ENCODE results near the gene PADI3.

GRCh38 chr1:17207540-17207939 lies 41.4 kb upstream of the PADI3 start:
- TF ChIP-seq CTCF (conservative IDR thresholded peaks at IDR 0.05; ENCODE audit: low read depth, low read length) (no peak), POLR2A (IDR thresholded peaks at IDR 0.05; ENCODE audit: low read depth, low read length) (no peak), NFE2L2 (IDR thresholded peaks at IDR 0.05; ENCODE audit: low read depth, low read length) (no peak), BHLHE40 (IDR thresholded peaks at IDR 0.05; ENCODE audit: low read depth, low read length) (no peak), RAD21 (IDR thresholded peaks at IDR 0.05; ENCODE audit: low read length) (no peak), CEBPB (IDR thresholded peaks at IDR 0.05; ENCODE audit: low read depth, low read length) (no peak)
- TF ChIP-seq, protein P1, sequence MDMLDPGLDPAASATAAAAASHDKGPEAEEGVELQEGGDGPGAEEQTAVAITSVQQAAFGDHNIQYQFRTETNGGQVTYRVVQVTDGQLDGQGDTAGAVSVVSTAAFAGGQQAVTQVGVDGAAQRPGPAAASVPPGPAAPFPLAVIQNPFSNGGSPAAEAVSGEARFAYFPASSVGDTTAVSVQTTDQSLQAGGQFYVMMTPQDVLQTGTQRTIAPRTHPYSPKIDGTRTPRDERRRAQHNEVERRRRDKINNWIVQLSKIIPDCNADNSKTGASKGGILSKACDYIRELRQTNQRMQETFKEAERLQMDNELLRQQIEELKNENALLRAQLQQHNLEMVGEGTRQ (IDR thresholded peaks at IDR 0.05; ENCODE audit: low read depth, low read length): no peak
- TF ChIP-seq, protein P2, sequence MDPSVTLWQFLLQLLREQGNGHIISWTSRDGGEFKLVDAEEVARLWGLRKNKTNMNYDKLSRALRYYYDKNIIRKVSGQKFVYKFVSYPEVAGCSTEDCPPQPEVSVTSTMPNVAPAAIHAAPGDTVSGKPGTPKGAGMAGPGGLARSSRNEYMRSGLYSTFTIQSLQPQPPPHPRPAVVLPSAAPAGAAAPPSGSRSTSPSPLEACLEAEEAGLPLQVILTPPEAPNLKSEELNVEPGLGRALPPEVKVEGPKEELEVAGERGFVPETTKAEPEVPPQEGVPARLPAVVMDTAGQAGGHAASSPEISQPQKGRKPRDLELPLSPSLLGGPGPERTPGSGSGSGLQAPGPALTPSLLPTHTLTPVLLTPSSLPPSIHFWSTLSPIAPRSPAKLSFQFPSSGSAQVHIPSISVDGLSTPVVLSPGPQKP (IDR thresholded peaks at IDR 0.05; ENCODE audit: borderline replicate concordance, low read depth, low read length): no peak
